Measurements from ENCODE around the gene SPATA20. TPM values are rescaled to one million over a fixed set of nuclear protein-coding genes. Genes with fewer than 3 reads are reported as not detected.

The SPATA20 gene
- total and polyA plus RNA-seq, 2 of the 13 experiments (the other 11 are each of a cell fraction or from before 2014, with no cell fraction given) = 36.1 to 64.8 TPM

GRCh38 chr17:50547035-50547735, at the start of gene SPATA20 (continued):
- TF ChIP-seq ZNF800 (CRISPR knock-in tag; IDR thresholded peaks at IDR 0.05) (peak; percentile 79; the same call in 1 of the 2 replicates), ZNF550 (CRISPR knock-in tag; IDR thresholded peaks at IDR 0.05; ENCODE audit: borderline replicate concordance) (peak; percentile 82; the same call in 1 of the 2 replicates), SIX1 (CRISPR knock-in tag; IDR thresholded peaks at IDR 0.05; ENCODE audit: borderline replicate concordance) (no peak), ZNF770 (CRISPR knock-in tag; IDR thresholded peaks at IDR 0.05) (peak; percentile 82), ZNF547 (CRISPR knock-in tag; IDR thresholded peaks at IDR 0.05) (peak; percentile 91), TBP (CRISPR knock-in tag; IDR thresholded peaks at IDR 0.05) (peak; percentile 92), KAT8 (CRISPR knock-in tag; IDR thresholded peaks at IDR 0.05) (peak; percentile 85), ZMAT3 (CRISPR knock-in tag; conservative IDR thresholded peaks at IDR 0.05) (peak; percentile 83), ZNF225 (CRISPR knock-in tag; IDR thresholded peaks at IDR 0.05) (peak; percentile 80; the same call in 1 of the 2 replicates), ATF6 (CRISPR knock-in tag; conservative IDR thresholded peaks at IDR 0.05) (peak; percentile 54; the same call in 1 of the 2 replicates), CHCHD3 (CRISPR knock-in tag; IDR thresholded peaks at IDR 0.05) (peak; percentile 74; the same call in 1 of the 2 replicates), TGIF2 (CRISPR knock-in tag; IDR thresholded peaks at IDR 0.05) (0 out of 2 replicates have a peak, but pooled peaks have one; percentile 30), ZNF788 (CRISPR knock-in tag; IDR thresholded peaks at IDR 0.05; ENCODE audit: borderline replicate concordance) (peak; percentile 89), SRF (IDR thresholded peaks at IDR 0.05; ENCODE audit: low read depth, low read length) (no peak), ZNF773 (CRISPR knock-in tag; IDR thresholded peaks at IDR 0.05; ENCODE audit: borderline replicate concordance) (peak; percentile 95; the same call in 1 of the 2 replicates), ZNF362 (CRISPR knock-in tag; IDR thresholded peaks at IDR 0.05; ENCODE audit: borderline replicate concordance) (peak; percentile 51; the same call in 1 of the 2 replicates), ZNF558 (CRISPR knock-in tag; IDR thresholded peaks at IDR 0.05; ENCODE audit: borderline replicate concordance) (peak; percentile 87; the same call in 1 of the 2 replicates), ZNF761 (CRISPR knock-in tag; conservative IDR thresholded peaks at IDR 0.05) (peak; percentile 86), HOXA9 (CRISPR knock-in tag; IDR thresholded peaks at IDR 0.05; ENCODE audit: borderline replicate concordance) (no peak), CBFB (CRISPR knock-in tag; IDR thresholded peaks at IDR 0.05) (peak; percentile 42; the same call in 1 of the 2 replicates), ZNF430 (CRISPR knock-in tag; IDR thresholded peaks at IDR 0.05) (peak; percentile 70; the same call in 1 of the 2 replicates), NFE2L1 (CRISPR knock-in tag; IDR thresholded peaks at IDR 0.05; ENCODE audit: borderline replicate concordance) (no peak; the same call in 1 of the 2 replicates), TBX2 (CRISPR knock-in tag; IDR thresholded peaks at IDR 0.05; ENCODE audit: borderline replicate concordance) (peak; percentile 84)

Measured in HepG2 (cell line).